ENCODE results near the gene ILKAP. TPM values are rescaled to one million over a fixed set of nuclear protein-coding genes. Genes with fewer than 3 reads are reported as not detected.

ILKAP gene
- total and polyA plus RNA-seq, 2 donors (not counting 1 experiment from before 2014, with no cell fraction given) = 82.5 to 98.6 TPM

DNA sequence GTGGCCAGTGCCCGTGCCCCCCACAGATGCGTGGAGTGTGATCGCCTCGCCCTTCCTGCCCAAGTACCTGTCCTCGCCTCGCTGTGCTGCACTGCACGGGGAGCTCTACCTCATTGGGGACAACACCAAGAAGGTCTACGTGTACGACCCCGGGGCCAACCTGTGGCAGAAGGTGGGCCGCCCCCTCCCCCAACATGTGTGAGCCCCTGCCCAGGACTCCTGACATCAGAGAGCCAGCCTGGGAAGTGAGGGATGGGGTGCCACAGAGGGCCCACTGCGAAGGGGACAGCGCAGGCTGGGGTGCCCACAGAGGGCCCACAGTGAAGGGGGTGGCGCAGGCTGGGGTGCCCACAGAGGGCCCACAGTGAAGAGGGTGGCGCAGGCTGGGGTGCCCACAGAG is 54.5 kb downstream of the ILKAP start:
- H3K36me3 ChIP-seq (replicated peaks in 1 of 2; ENCODE audit: control extremely low read depth in 1 of 2, control insufficient read depth in 1 of 2, extremely low read depth in 1 of 2, insufficient read depth in 2 of 2, low read length in 1 of 2) = no peaks in the 10 kb centered on the region
- no peak overlapping the region for H3K27ac Mint-ChIP-seq

DNA sequence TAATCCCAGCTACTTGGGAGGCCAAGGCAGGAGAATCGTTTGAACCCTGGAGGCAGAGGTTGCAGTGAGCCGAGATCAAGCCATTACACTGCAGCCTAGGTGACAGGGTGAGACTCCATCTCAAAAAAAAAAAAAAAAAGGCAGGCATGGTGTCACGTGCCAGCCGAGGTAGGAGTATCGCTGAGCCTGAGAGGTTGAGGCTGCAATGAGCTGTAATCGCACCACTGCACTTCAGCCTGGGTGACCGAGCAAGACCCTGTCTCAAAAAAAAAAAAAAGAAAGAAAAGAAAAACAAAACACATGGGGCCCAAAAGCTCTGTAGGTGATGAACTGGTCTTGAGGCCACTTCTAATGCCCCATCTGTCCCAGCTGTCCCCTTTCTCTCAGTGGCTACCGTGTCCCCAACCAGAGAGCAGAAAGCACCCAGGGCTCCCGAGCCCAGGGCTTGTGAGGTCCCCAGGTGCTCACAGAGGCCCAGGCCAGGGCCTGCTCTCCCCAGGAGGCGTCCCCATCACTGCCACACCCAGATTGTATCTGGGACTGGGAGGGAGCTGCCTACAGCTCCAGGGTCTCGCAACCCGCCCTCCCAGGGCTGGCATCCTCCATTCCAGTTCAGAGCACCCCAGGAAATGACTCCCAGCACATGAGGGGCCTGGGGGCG is 56.5 kb downstream of the ILKAP start:
- ATAC-seq (ENCODE audit: low read depth) (no peak), DNase-seq (no peak)
- Mint-ChIP-seq H3K4me3 (no peak overlapping the region), H3K27me3 (no peaks in the 10 kb centered on the region), H3K9me3 (ENCODE audit: insufficient read depth) (no peaks in the 10 kb centered on the region), H3K27ac (no peak overlapping the region), H3K4me1 (no peaks in the 10 kb centered on the region)
- WGBS (ENCODE audit: insufficient coverage) = 79% methylated on average over 11 of the region's 13 CpGs
- no peaks in the 10 kb centered on the region for H3K79me2 ChIP-seq (ENCODE audit: control insufficient read depth, insufficient read depth, low read length)
- H3K4me2 ChIP-seq (replicated peaks; ENCODE audit: low read depth, low read length, poor library complexity, severe bottlenecking) = no peak overlapping the region
- H3K36me3 ChIP-seq (replicated peaks in 1 of 2; ENCODE audit: control extremely low read depth in 1 of 2, control insufficient read depth in 1 of 2, extremely low read depth in 1 of 2, insufficient read depth in 2 of 2, low read length in 1 of 2) = no peaks in the 10 kb centered on the region
- H4K20me1 ChIP-seq (ENCODE audit: control insufficient read depth, insufficient read depth, low read length, poor library complexity, severe bottlenecking) = no peaks in the 10 kb centered on the region
- H3K9ac ChIP-seq (ENCODE audit: low read length) = no peak overlapping the region
- no peaks in the 10 kb centered on the region for H3K27me3 ChIP-seq (replicated peaks in 1 of 4; ENCODE audit: control extremely low read depth in 1 of 4, control insufficient read depth in 3 of 4, insufficient read depth in 4 of 4, low read length in 3 of 4)
- H3K4me3 ChIP-seq (ENCODE audit: control extremely low read depth in 1 of 5, extremely low read depth in 1 of 5, insufficient read depth in 1 of 5, low read depth in 2 of 5, low read length in 4 of 5) = no peak overlapping the region
- TF ChIP-seq EZH2 (IDR thresholded peaks at IDR 0.05; ENCODE audit: borderline replicate concordance, insufficient read depth, low read depth, low read length, poor library complexity, severe bottlenecking) = no peak
- TF ChIP-seq, protein P1, sequence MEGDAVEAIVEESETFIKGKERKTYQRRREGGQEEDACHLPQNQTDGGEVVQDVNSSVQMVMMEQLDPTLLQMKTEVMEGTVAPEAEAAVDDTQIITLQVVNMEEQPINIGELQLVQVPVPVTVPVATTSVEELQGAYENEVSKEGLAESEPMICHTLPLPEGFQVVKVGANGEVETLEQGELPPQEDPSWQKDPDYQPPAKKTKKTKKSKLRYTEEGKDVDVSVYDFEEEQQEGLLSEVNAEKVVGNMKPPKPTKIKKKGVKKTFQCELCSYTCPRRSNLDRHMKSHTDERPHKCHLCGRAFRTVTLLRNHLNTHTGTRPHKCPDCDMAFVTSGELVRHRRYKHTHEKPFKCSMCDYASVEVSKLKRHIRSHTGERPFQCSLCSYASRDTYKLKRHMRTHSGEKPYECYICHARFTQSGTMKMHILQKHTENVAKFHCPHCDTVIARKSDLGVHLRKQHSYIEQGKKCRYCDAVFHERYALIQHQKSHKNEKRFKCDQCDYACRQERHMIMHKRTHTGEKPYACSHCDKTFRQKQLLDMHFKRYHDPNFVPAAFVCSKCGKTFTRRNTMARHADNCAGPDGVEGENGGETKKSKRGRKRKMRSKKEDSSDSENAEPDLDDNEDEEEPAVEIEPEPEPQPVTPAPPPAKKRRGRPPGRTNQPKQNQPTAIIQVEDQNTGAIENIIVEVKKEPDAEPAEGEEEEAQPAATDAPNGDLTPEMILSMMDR (IDR thresholded peaks at IDR 0.05) = no peak
- intact Hi-C loops (cut with micrococcal nuclease) = no loop called here
- H3K4me1 ChIP-seq (ENCODE audit: control insufficient read depth in 2 of 2, insufficient read depth in 2 of 2, low read length in 2 of 2) = no peaks in the 10 kb centered on the region
- ChIA-PET CTCF (interaction anchor here (0.7 to 0.9 kb wide), 2 partner anchors 116 to 140 kb away, joined by 3 to 4 read pairs; no protein-coding TSS in a partner anchor), POLR2A (interaction anchor here (0.7 kb wide), 1 partner anchor 14 kb away, joined by 5 read pairs; no protein-coding TSS in a partner anchor)
- no peak overlapping the region for H3K27ac ChIP-seq (ENCODE audit: low read length in 2 of 2)
- no peaks in the 10 kb centered on the region for H3K9me3 ChIP-seq (ENCODE audit: control extremely low read depth in 1 of 3, control insufficient read depth in 2 of 3, insufficient read depth in 1 of 3, low read length in 2 of 3)
- no peak overlapping the region for H2AFZ ChIP-seq (ENCODE audit: insufficient read depth, low read depth, low read length, poor library complexity, severe bottlenecking)

More for the DNA sequence above, 54.5 kb downstream of the ILKAP start:
- H3K27me3 ChIP-seq (replicated peaks in 1 of 4; ENCODE audit: control extremely low read depth in 1 of 4, control insufficient read depth in 3 of 4, insufficient read depth in 4 of 4, low read length in 3 of 4) = no peaks in the 10 kb centered on the region
- ATAC-seq (ENCODE audit: low read depth) (no peak), DNase-seq (no peak)
- H3K4me2 ChIP-seq (replicated peaks; ENCODE audit: low read depth, low read length, poor library complexity, severe bottlenecking) = no peak overlapping the region
- no peak overlapping the region for H3K27ac ChIP-seq (ENCODE audit: low read length in 2 of 2)
- intact Hi-C loops (cut with micrococcal nuclease) = no loop called here
- no peaks in the 10 kb centered on the region for H3K27me3 Mint-ChIP-seq
- TF ChIP-seq, protein P1 (IDR thresholded peaks at IDR 0.05) = no peak
- no peak for TF ChIP-seq EZH2 (IDR thresholded peaks at IDR 0.05; ENCODE audit: borderline replicate concordance, insufficient read depth, low read depth, low read length, poor library complexity, severe bottlenecking)
- 91% methylated on average over 14 of the region's 15 CpGs for whole genome bisulfite sequencing (ENCODE audit: insufficient coverage)
- no peak overlapping the region for H2AFZ ChIP-seq (ENCODE audit: insufficient read depth, low read depth, low read length, poor library complexity, severe bottlenecking)
- no peak overlapping the region for H3K9ac ChIP-seq (ENCODE audit: low read length)
- H4K20me1 ChIP-seq (ENCODE audit: control insufficient read depth, insufficient read depth, low read length, poor library complexity, severe bottlenecking) = no peaks in the 10 kb centered on the region
- H3K79me2 ChIP-seq (ENCODE audit: control insufficient read depth, insufficient read depth, low read length) = no peaks in the 10 kb centered on the region
- H3K9me3 ChIP-seq (ENCODE audit: control extremely low read depth in 1 of 3, control insufficient read depth in 2 of 3, insufficient read depth in 1 of 3, low read length in 2 of 3) = peaks cover 0 to 4% (median 0%) of the 10 kb centered on the region in 3 donors
- no peak overlapping the region for H3K4me3 ChIP-seq (ENCODE audit: control extremely low read depth in 1 of 5, extremely low read depth in 1 of 5, insufficient read depth in 1 of 5, low read depth in 2 of 5, low read length in 4 of 5)
- no peaks in the 10 kb centered on the region for H3K4me1 ChIP-seq (ENCODE audit: control insufficient read depth in 2 of 2, insufficient read depth in 2 of 2, low read length in 2 of 2)
- ChIA-PET CTCF (no interaction called here), POLR2A (no interaction called here)
- H3K4me3 Mint-ChIP-seq = no peak overlapping the region
- no peaks in the 10 kb centered on the region for H3K4me1 Mint-ChIP-seq
- H3K9me3 Mint-ChIP-seq (ENCODE audit: insufficient read depth) = no peaks in the 10 kb centered on the region
